A673 (cell line): ENCODE data around the gene CACNA1G. TPM values are rescaled to one million over a fixed set of nuclear protein-coding genes. Genes with fewer than 3 reads are reported as not detected.

Source experiments
- BruUV-seq: library from RNA; stranded (reverse); fragments of 400-500 nt; replicated peaks from 2 replicates; lab custom pipeline; 2021; lab: Mats Ljungman, UMichigan
- CTCF ChIA-PET: fragments of 300-600 bp; sonication (Branson Sonifier 250); formaldehyde crosslinking; loops from one replicate; lab custom pipeline; 2022; ENCODE audit warnings: antibody characterized with exemption; lab: Charles Lee
- POLR2A ChIA-PET: fragments of 300-600 bp; sonication (Branson Sonifier 250); formaldehyde crosslinking; loops from one replicate; lab custom pipeline; 2022; ENCODE audit warnings: antibody characterized with exemption; ENCODE audit not compliant: low non-redundant PET; lab: Charles Lee
- DNase-seq: peaks from one replicate; pipeline ENCODE4 v3.0.0-alpha.2; 2015; ENCODE audit warnings: low spot score
- H3K27ac ChIP-seq: fragments of 200-600 bp; sonication (generic); 2 replicates; pipeline ENCODE4 v1.5.1; 2016; ENCODE audit warnings: mixed run types, low read depth, mild to moderate bottlenecking, mixed read lengths, antibody characterized with exemption, low read length; ENCODE audit not compliant: poor library complexity, severe bottlenecking
- H3K27me3 ChIP-seq: fragments of 200-600 bp; sonication (generic); replicated peaks from 2 replicates; pipeline ENCODE4 v1.6.1; 2017; ENCODE audit warnings: mixed run types, low read depth, mild to moderate bottlenecking, mixed read lengths, antibody characterized with exemption, low read length; ENCODE audit not compliant: insufficient read depth, poor library complexity
- H3K36me3 ChIP-seq: fragments of 200-600 bp; sonication (generic); 2 replicates; pipeline ENCODE4 v1.6.1; 2016; ENCODE audit warnings: mixed run types, mild to moderate bottlenecking, mixed read lengths, antibody characterized with exemption, low read length; ENCODE audit not compliant: insufficient read depth, poor library complexity, severe bottlenecking
- H3K4me1 ChIP-seq: fragments of 200-600 bp; sonication (generic); 2 replicates; pipeline ENCODE4 v1.6.1; 2017; ENCODE audit warnings: mixed run types, mild to moderate bottlenecking, mixed read lengths, antibody characterized with exemption, low read length; ENCODE audit not compliant: insufficient read depth, poor library complexity, severe bottlenecking
- H3K4me3 ChIP-seq: fragments of 200-600 bp; sonication (generic); 2 replicates; pipeline ENCODE4 v1.5.1; 2016; ENCODE audit warnings: low read depth, mixed run types, mild to moderate bottlenecking, mixed read lengths, low read length; ENCODE audit not compliant: poor library complexity, severe bottlenecking
- H3K9me3 ChIP-seq: fragments of 200-600 bp; sonication (generic); 2 replicates; pipeline ENCODE4 v1.6.1; 2016; ENCODE audit warnings: mixed run types, low read depth, mild to moderate bottlenecking, mixed read lengths, antibody characterized with exemption, low read length; ENCODE audit not compliant: poor library complexity, severe bottlenecking
- EZH2 ChIP-seq: fragments of 200-600 bp; sonication (generic); IDR thresholded peaks from 2 replicates; pipeline ENCODE4 v1.6.1; 2017; ENCODE audit warnings: borderline replicate concordance, low read depth, mild to moderate bottlenecking, mixed read lengths, antibody characterized with exemption, low read length; ENCODE audit not compliant: poor library complexity, severe bottlenecking
- intact Hi-C: fragments of 100-400 bp; cut with micrococcal nuclease; formaldehyde crosslinking; loops from one replicate; pipeline ENCODE4 v1.10.0; 2022; ENCODE audit not compliant: unreplicated experiment
- total RNA-seq: library from RNA; stranded (reverse); gene quantifications from 2 replicates; pipeline ENCODE4 v1.2.3, GENCODE V29; 2021
- TF ChIP-seq, protein P1 (sequence below): fragments of 300-800, 200-600 bp; sonication (generic); conservative IDR thresholded peaks from 2 replicates; pipeline ENCODE4 v1.5.1; 2017; ENCODE audit warnings: low read depth, mild to moderate bottlenecking, antibody characterized with exemption, low read length, moderate library complexity, mixed read lengths

CACNA1G gene
- total RNA-seq, 1 experiment from 2014 or later = 7.1 TPM

DNA sequence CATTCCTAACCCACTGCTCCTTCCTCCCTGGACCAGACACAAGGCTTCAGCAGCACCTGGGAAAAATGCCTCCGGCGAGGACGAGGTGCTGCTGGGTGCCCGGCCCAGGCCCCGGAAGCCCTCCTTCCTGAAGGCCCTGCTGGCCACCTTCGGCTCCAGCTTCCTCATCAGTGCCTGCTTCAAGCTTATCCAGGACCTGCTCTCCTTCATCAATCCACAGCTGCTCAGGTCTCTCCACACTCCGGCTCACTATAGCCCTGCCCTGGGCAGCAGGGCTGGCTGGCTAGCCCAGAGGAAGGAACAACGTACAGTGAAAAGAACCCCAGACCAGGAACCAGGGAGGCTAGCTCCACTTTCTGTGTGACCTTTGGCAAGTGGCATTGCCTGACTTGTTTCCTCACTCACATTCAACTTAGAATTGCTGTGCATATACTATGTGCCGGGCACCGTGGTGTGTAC lies 100.4 kb downstream of the CACNA1G start:
- DNase-seq = no peak
- no peaks in the 10 kb centered on the region for H3K27me3 ChIP-seq
- TF ChIP-seq, protein P1, sequence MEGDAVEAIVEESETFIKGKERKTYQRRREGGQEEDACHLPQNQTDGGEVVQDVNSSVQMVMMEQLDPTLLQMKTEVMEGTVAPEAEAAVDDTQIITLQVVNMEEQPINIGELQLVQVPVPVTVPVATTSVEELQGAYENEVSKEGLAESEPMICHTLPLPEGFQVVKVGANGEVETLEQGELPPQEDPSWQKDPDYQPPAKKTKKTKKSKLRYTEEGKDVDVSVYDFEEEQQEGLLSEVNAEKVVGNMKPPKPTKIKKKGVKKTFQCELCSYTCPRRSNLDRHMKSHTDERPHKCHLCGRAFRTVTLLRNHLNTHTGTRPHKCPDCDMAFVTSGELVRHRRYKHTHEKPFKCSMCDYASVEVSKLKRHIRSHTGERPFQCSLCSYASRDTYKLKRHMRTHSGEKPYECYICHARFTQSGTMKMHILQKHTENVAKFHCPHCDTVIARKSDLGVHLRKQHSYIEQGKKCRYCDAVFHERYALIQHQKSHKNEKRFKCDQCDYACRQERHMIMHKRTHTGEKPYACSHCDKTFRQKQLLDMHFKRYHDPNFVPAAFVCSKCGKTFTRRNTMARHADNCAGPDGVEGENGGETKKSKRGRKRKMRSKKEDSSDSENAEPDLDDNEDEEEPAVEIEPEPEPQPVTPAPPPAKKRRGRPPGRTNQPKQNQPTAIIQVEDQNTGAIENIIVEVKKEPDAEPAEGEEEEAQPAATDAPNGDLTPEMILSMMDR = no peak
- no peak for TF ChIP-seq EZH2
- ChIA-PET CTCF (no interaction called here), POLR2A (no interaction called here)
- H3K4me1 ChIP-seq = peaks cover 9% of the 10 kb centered on the region
- no peaks in the 10 kb centered on the region for H3K36me3 ChIP-seq
- H3K4me3 ChIP-seq = no peak overlapping the region
- no peaks in the 10 kb centered on the region for H3K9me3 ChIP-seq
- no TSS peak for BruUV-seq
- intact Hi-C loops = no loop called here
- no peak overlapping the region for H3K27ac ChIP-seq

DNA sequence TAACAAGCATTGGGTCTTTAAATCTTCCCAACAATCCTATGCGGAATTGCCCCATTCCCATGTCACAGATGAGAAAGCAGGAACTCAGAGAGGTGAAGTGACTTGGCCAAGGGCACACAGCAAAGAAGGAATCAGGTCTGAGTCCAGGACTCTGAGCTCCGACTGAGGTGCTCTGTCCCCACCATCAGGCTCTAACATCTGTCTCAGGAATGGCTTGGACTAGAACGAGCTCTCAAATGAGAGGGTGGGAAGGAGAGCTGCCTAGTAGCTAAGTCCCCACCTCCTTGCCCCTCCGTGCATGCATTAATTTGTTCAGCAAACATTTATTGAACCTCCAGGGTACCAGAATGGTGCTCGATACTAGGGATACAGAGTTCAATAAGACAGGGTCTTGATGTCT lies 100.8 kb downstream of the CACNA1G start:
- Histone ChIP-seq H3K4me3 (no peak overlapping the region), H3K4me1 (peaks cover 9% of the 10 kb centered on the region), H3K27ac (no peak overlapping the region), H3K36me3 (no peaks in the 10 kb centered on the region), H3K27me3 (no peaks in the 10 kb centered on the region), H3K9me3 (no peaks in the 10 kb centered on the region)
- intact Hi-C loops = no loop called here
- POLR2A ChIA-PET = no interaction called here
- TF ChIP-seq, protein P1 = no peak
- no peak for TF ChIP-seq EZH2
- no peak for DNase-seq
- BruUV-seq = no TSS peak
- CTCF ChIA-PET = no interaction called here

DNA sequence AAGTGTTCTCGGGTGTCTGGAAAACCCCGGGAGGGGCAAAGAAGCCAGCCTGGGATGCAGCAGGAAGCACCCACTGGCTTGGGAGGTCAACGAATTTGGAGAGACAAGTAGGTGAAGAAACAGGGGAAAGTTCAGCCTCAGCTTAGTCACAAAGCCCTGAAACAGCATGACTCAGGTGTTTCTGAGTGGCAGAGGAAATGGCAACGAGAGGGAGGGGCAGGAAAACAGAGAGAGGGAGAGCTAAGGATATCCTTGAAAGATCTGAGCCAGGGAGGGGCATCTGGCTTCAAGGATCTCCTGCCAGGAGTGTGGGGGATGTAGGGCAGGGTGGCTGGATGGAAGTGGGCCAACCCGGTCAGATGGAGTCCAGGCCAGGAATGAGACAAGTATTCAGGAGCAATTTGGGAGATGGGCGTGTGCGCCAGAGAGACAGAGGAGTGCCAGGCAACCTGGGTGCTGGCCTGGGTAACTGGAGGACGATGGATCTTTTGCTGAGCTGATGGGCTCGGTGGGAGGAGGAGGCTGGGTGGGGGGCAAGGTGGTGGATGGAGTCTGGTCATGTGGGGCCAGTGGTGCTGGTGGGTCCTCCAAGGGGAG lies 101.4 kb downstream of the CACNA1G start:
- peak; percentile 43 for DNase-seq
- intact Hi-C loops = no loop called here
- TF ChIP-seq EZH2 = no peak
- TF ChIP-seq, protein P1 = no peak
- H3K4me3 ChIP-seq = no peak overlapping the region
- BruUV-seq = no TSS peak
- no peak overlapping the region for H3K27ac ChIP-seq
- ChIA-PET POLR2A (interaction anchor here (0.6 kb wide), 1 partner anchor 375 kb away, joined by 3 read pairs; no protein-coding TSS in a partner anchor), CTCF (interaction anchor here (0.7 kb wide), 1 partner anchor 32 kb away, joined by 8 read pairs; no protein-coding TSS in a partner anchor)
- H3K36me3 ChIP-seq = no peaks in the 10 kb centered on the region
- no peaks in the 10 kb centered on the region for H3K9me3 ChIP-seq
- peaks cover 9% of the 10 kb centered on the region for H3K4me1 ChIP-seq
- no peaks in the 10 kb centered on the region for H3K27me3 ChIP-seq
